Neural progenitor cell (in vitro differentiated cells): ENCODE data around the gene PIK3CD. TPM values are rescaled to one million over a fixed set of nuclear protein-coding genes. Genes with fewer than 3 reads are reported as not detected.

ENCODE experiments used
- DNase-seq: peaks from one replicate; pipeline ENCODE4 v3.0.0-alpha.2; 2016; ENCODE audit warnings: low spot score
- H2AFZ ChIP-seq: fragments of 200-600 bp; sonication (generic); replicated peaks from 2 replicates; pipeline ENCODE4 v1.6.1; 2016; ENCODE audit warnings: antibody characterized with exemption
- H3F3A ChIP-seq: fragments of 200-600 bp; sonication (generic); 2 replicates; pipeline ENCODE4 v1.6.1; 2016; ENCODE audit warnings: antibody characterized with exemption, low read depth
- H3K27ac ChIP-seq: fragments of 200-600 bp; sonication (generic); 2 replicates; pipeline ENCODE4 v1.5.1; 2016; ENCODE audit warnings: mild to moderate bottlenecking
- H3K27me3 ChIP-seq: fragments of 200-600 bp; sonication (generic); 2 replicates; pipeline ENCODE4 v1.6.1; 2016; ENCODE audit warnings: mild to moderate bottlenecking, moderate library complexity
- H3K36me3 ChIP-seq: fragments of 200-600 bp; sonication (generic); 2 replicates; pipeline ENCODE4 v1.5.1; 2016
- H3K4me1 ChIP-seq: fragments of 200-600 bp; sonication (generic); 2 replicates; pipeline ENCODE4 v1.6.1; 2016; ENCODE audit warnings: mixed run types
- H3K4me2 ChIP-seq: fragments of 200-600 bp; sonication (generic); 2 replicates; pipeline ENCODE4 v1.6.1; 2016
- H3K4me3 ChIP-seq: fragments of 200-600 bp; sonication (generic); 2 replicates; pipeline ENCODE4 v1.5.1; 2016
- H3K79me2 ChIP-seq: fragments of 200-600 bp; sonication (generic); 2 replicates; pipeline ENCODE4 v1.6.1; 2016; ENCODE audit warnings: low read depth
- H3K9ac ChIP-seq: fragments of 200-600 bp; sonication (generic); 2 replicates; pipeline ENCODE4 v1.6.1; 2016
- H3K9me3 ChIP-seq: fragments of 200-600 bp; sonication (generic); 2 replicates; pipeline ENCODE4 v1.5.1; 2016; ENCODE audit warnings: low read depth
- H4K20me1 ChIP-seq: fragments of 200-600 bp; sonication (generic); 2 replicates; pipeline ENCODE4 v1.6.1; 2016; ENCODE audit warnings: low read depth
- H3K27ac Mint-ChIP-seq: 3 replicates; pipeline ENCODE4 v1.8.0; 2021; ENCODE audit warnings: mixed read lengths
- H3K27me3 Mint-ChIP-seq: 2 replicates; pipeline ENCODE4 v1.8.0; 2022; ENCODE audit warnings: low read depth, mild to moderate bottlenecking, inconsistent platforms, moderate library complexity, mixed read lengths; ENCODE audit not compliant: insufficient read depth
- H3K36me3 Mint-ChIP-seq: 3 replicates; pipeline ENCODE4 v1.8.0; 2021; ENCODE audit warnings: mixed read lengths
- H3K4me1 Mint-ChIP-seq: 3 replicates; pipeline ENCODE4 v1.8.0; 2021; ENCODE audit warnings: mixed read lengths
- H3K4me3 Mint-ChIP-seq: 3 replicates; pipeline ENCODE4 v1.8.0; 2021; ENCODE audit warnings: mild to moderate bottlenecking, moderate library complexity, mixed read lengths
- H3K9me3 Mint-ChIP-seq: 3 replicates; pipeline ENCODE4 v1.8.0; 2020; ENCODE audit warnings: mixed read lengths
- CTCF ChIP-seq: fragments of 200-600 bp; sonication (generic); IDR thresholded peaks from 2 replicates; pipeline ENCODE4 v1.5.1; 2017; ENCODE audit warnings: antibody characterized with exemption, mild to moderate bottlenecking
- EZH2 ChIP-seq: fragments of 200-600 bp; sonication (generic); IDR thresholded peaks from 2 replicates; pipeline ENCODE4 v1.6.1; 2017; ENCODE audit warnings: antibody characterized with exemption, mild to moderate bottlenecking, moderate library complexity
- EZH2phosphoT487 ChIP-seq: fragments of 200-600 bp; sonication (generic); IDR thresholded peaks from 2 replicates; pipeline ENCODE4 v1.6.1; 2017; ENCODE audit warnings: antibody characterized with exemption
- total RNA-seq: library from RNA; depleted of rRNA; stranded (reverse); fragments of >200 nt; gene quantifications from 2 replicates; pipeline ENCODE4 v1.2.3, GENCODE V29; 2015; ENCODE audit warnings: low replicate concordance

PIK3CD gene
- total RNA-seq, 1 donor from 2014 or later: 5.0 TPM

- no peak for DNase-seq
- Histone ChIP-seq H3K4me3 (no peak overlapping the region), H4K20me1 (peaks cover 7% of the 10 kb centered on the region), H3K79me2 (no peaks in the 10 kb centered on the region), H3K9me3 (no peaks in the 10 kb centered on the region), H3K9ac (no peak overlapping the region), H2AFZ (no peak overlapping the region), H3K27me3 (no peaks in the 10 kb centered on the region), H3F3A (no peaks in the 10 kb centered on the region), H3K36me3 (no peaks in the 10 kb centered on the region), H3K4me1 (no peaks in the 10 kb centered on the region), H3K4me2 (no peak overlapping the region), H3K27ac (no peak overlapping the region)
- Mint-ChIP-seq H3K9me3 (peaks cover 5% of the 10 kb centered on the region), H3K4me3 (no peak overlapping the region), H3K36me3 (peaks cover 50% of the 10 kb centered on the region), H3K4me1 (no peaks in the 10 kb centered on the region), H3K27me3 (peaks cover 8% of the 10 kb centered on the region), H3K27ac (no peak overlapping the region)
- TF ChIP-seq EZH2 (no peak), EZH2phosphoT487 (no peak), CTCF (no peak)
Measured at GRCh38 chr1:9730096-9730901, 78.8 kb downstream of the PIK3CD start.

GRCh38 chr1:9731051-9731537 lies 79.6 kb downstream of the PIK3CD start:
- no peak overlapping the region for H3K4me2 ChIP-seq
- H3K4me3 ChIP-seq: no peak overlapping the region
- Mint-ChIP-seq H3K4me3 (no peak overlapping the region), H3K4me1 (no peaks in the 10 kb centered on the region), H3K27ac (no peak overlapping the region), H3K9me3 (peaks cover 5% of the 10 kb centered on the region), H3K27me3 (peaks cover 8% of the 10 kb centered on the region), H3K36me3 (peaks cover 55% of the 10 kb centered on the region)
- H3K9ac ChIP-seq: no peak overlapping the region
- H3K27ac ChIP-seq: no peak overlapping the region
- no peak overlapping the region for H2AFZ ChIP-seq
- DNase-seq: no peak
- H3K27me3 ChIP-seq: no peaks in the 10 kb centered on the region
- no peaks in the 10 kb centered on the region for H3K79me2 ChIP-seq
- peaks cover 7% of the 10 kb centered on the region for H4K20me1 ChIP-seq
- no peaks in the 10 kb centered on the region for H3K9me3 ChIP-seq
- H3K36me3 ChIP-seq: no peaks in the 10 kb centered on the region
- no peaks in the 10 kb centered on the region for H3F3A ChIP-seq
- TF ChIP-seq EZH2: no peak
- TF ChIP-seq EZH2phosphoT487: no peak
- no peak for TF ChIP-seq CTCF
- no peaks in the 10 kb centered on the region for H3K4me1 ChIP-seq

GRCh38 chr1:9731561-9731960 lies 80.0 kb downstream of the PIK3CD start:
- Histone ChIP-seq H4K20me1 (peaks cover 7% of the 10 kb centered on the region), H3K4me3 (no peak overlapping the region), H3K9ac (no peak overlapping the region), H2AFZ (no peak overlapping the region), H3K79me2 (no peaks in the 10 kb centered on the region), H3K27ac (no peak overlapping the region), H3K36me3 (no peaks in the 10 kb centered on the region), H3K4me1 (no peaks in the 10 kb centered on the region), H3F3A (no peaks in the 10 kb centered on the region), H3K27me3 (no peaks in the 10 kb centered on the region), H3K9me3 (no peaks in the 10 kb centered on the region), H3K4me2 (no peak overlapping the region)
- no peaks in the 10 kb centered on the region for H3K4me1 Mint-ChIP-seq
- no peak for DNase-seq
- H3K9me3 Mint-ChIP-seq: peaks cover 5% of the 10 kb centered on the region
- peak overlapping the region; percentile 78 for H3K27ac Mint-ChIP-seq
- peaks cover 55% of the 10 kb centered on the region for H3K36me3 Mint-ChIP-seq
- TF ChIP-seq EZH2phosphoT487: no peak
- peaks cover 8% of the 10 kb centered on the region for H3K27me3 Mint-ChIP-seq
- no peak overlapping the region for H3K4me3 Mint-ChIP-seq
